ENCODE data around the gene ARHGAP31. TPM values are rescaled to one million over a fixed set of nuclear protein-coding genes. Genes with fewer than 3 reads are reported as not detected.

ARHGAP31 gene
- total and polyA plus RNA-seq, 8 donors, result 1.2 to 275 (median 4.3) TPM

Small RNA genes lying within 50 kb of the gene (small RNA-seq; reads per million reads assigned to genes)
- 0 reads per million in 4 donors for gene RNU6-1127P

Other genes starting within 250 kb of the ARHGAP31 start
- not detected for gene TEX55, start 148.2 kb upstream of the ARHGAP31 start, total RNA-seq
- not detected for gene TEX55, start 148.2 kb upstream of the ARHGAP31 start, polyA plus RNA-seq
- 10 to 100 TPM in 1 of 5 donors, not detected in 4; 61.1 TPM for gene UPK1B, start 120.8 kb upstream of the ARHGAP31 start, total RNA-seq
- 1 to 10 TPM in 2 of 3 donors, under 1 TPM in 1; 0.46 to 3.2 (median 1.4) TPM for gene UPK1B, start 120.8 kb upstream of the ARHGAP31 start, polyA plus RNA-seq
- 10 to 100 TPM in 3 of 5 donors, 1 to 10 TPM in 2; 5.5 to 39.7 (median 16.1) TPM for gene B4GALT4, start 53.5 kb upstream of the ARHGAP31 start, total RNA-seq
- gene B4GALT4, start 53.5 kb upstream of the ARHGAP31 start, polyA plus RNA-seq, result 10 to 100 TPM; 12.0 to 14.6 (median 13.3) TPM
- gene TMEM39A, start 169.2 kb downstream of the ARHGAP31 start, total RNA-seq, result 10 to 100 TPM; 22.2 to 59.7 (median 48.4) TPM
- gene TMEM39A, start 169.2 kb downstream of the ARHGAP31 start, polyA plus RNA-seq, result 1 to 10 TPM; 4.7 to 5.3 (median 4.9) TPM
- gene POGLUT1, start 174.6 kb downstream of the ARHGAP31 start, total RNA-seq, result 10 to 100 TPM; 15.2 to 42.3 (median 29.0) TPM
- gene POGLUT1, start 174.6 kb downstream of the ARHGAP31 start, polyA plus RNA-seq, result 1 to 10 TPM; 2.3 to 6.3 (median 3.2) TPM
- 100 to 1,000 TPM in 1 of 5 donors, 10 to 100 TPM in 4; 26.3 to 165 (median 75.8) TPM for gene TIMMDC1, start 204.2 kb downstream of the ARHGAP31 start, total RNA-seq
- 10 to 100 TPM; 55.5 to 66.6 (median 62.6) TPM for gene TIMMDC1, start 204.2 kb downstream of the ARHGAP31 start, polyA plus RNA-seq

Data from stomach (tissue), 8 donors.